HUES48 (cell line): ENCODE measurements around the gene GABRR1.

Experiments used
- H3K27ac ChIP-seq: one replicate; pipeline ENCODE4 v1.7.0; 2013; ENCODE audit warnings: low read depth, low read length, inconsistent platforms
- H3K27me3 ChIP-seq: 2 replicates; pipeline ENCODE4 v1.6.1; 2013; ENCODE audit warnings: mild to moderate bottlenecking, low read length; ENCODE audit not compliant: control insufficient read depth, insufficient read depth
- H3K36me3 ChIP-seq: 2 replicates; pipeline ENCODE4 v1.6.1; 2013; ENCODE audit warnings: low read length; ENCODE audit not compliant: control insufficient read depth, insufficient read depth
- H3K4me1 ChIP-seq: 2 replicates; pipeline ENCODE4 v1.6.1; 2013; ENCODE audit warnings: mild to moderate bottlenecking, low read length; ENCODE audit not compliant: control insufficient read depth, insufficient read depth
- H3K4me3 ChIP-seq: 2 replicates; pipeline ENCODE4 v1.5.1; 2013; ENCODE audit warnings: mild to moderate bottlenecking, low read depth, low read length
- H3K9ac ChIP-seq: 2 replicates; pipeline ENCODE4 v1.6.1; 2013; ENCODE audit warnings: mild to moderate bottlenecking, low read depth, low read length, moderate library complexity
- H3K9me3 ChIP-seq: 2 replicates; pipeline ENCODE4 v1.6.1; 2013; ENCODE audit warnings: low read length; ENCODE audit not compliant: control insufficient read depth, insufficient read depth

The GABRR1 gene

DNA sequence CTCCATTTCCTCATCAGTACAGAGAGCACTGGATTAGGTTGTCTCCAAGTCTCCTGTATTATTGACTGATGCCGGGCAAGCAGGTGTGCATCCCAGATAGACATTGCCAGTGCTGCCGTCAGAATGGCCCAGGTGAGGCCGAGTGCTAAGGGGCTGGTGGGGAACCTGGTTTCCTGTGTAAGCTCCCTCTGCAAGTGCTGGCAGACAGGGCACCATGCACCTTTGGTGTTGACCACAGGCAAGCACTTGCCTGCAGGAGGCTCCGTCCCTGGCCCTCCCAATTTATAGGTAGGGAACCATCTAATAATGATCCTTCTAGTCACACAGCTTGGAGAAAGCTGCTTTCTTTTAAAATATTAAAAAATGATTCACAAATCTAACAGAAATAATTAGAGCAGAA is 747 bp downstream of the GABRR1 start:
- no peak overlapping the region for H3K9ac ChIP-seq
- H3K27ac ChIP-seq = no peak overlapping the region
- H3K36me3 ChIP-seq = no peaks in the 10 kb centered on the region
- peaks cover 26% of the 10 kb centered on the region for H3K4me1 ChIP-seq
- H3K9me3 ChIP-seq = no peaks in the 10 kb centered on the region
- no peak overlapping the region for H3K4me3 ChIP-seq
- peaks cover 1% of the 10 kb centered on the region; the same call in 1 of the 2 replicates for H3K27me3 ChIP-seq

DNA sequence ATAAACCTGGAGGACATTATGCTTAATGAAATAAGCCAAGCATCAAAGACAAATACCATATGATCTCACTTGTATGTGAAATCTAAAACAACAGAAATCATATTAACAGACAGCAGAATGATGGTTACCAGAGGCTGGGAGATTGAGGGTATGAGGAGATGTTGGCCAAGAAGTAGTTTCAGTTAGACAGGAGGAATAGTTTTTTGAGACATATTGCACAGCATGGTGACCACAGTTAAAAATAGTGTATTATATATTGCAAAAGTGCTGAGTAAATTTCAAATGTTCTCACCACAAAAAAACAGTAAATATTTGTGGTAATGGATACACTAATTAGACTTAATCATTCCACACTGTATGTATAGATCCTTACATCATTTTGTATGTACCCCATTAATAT is 1.8 kb downstream of the GABRR1 start:
- no peaks in the 10 kb centered on the region for H3K9me3 ChIP-seq
- H3K4me3 ChIP-seq = no peak overlapping the region
- H3K4me1 ChIP-seq = peaks cover 32% of the 10 kb centered on the region
- H3K9ac ChIP-seq = no peak overlapping the region
- no peak overlapping the region for H3K27ac ChIP-seq
- no peaks in the 10 kb centered on the region for H3K36me3 ChIP-seq
- peaks cover 5% of the 10 kb centered on the region; the same call in 1 of the 2 replicates for H3K27me3 ChIP-seq

DNA sequence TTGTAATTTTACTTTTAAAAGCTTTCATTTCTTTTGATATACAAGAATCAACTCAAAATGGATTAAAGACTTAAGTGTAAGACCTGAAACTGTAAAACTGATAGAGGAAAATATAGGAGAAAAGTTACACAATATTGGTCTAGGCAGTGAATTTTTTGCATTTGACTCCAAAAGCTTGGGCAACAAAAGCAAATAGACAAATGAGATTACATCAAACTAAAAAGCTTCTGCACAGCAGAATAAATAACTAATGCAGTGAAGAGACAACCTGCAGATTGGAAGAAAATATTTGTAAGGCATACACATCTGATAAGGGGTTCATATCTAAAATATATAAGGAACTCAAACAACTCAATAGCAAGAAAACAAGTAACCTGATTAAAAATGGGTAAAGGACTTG is 3.0 kb downstream of the GABRR1 start:
- H3K4me3 ChIP-seq = no peak overlapping the region
- H3K4me1 ChIP-seq = peaks cover 32% of the 10 kb centered on the region
- H3K36me3 ChIP-seq = no peaks in the 10 kb centered on the region
- H3K27me3 ChIP-seq = peaks cover 5% of the 10 kb centered on the region; the same call in 1 of the 2 replicates
- H3K9me3 ChIP-seq = no peaks in the 10 kb centered on the region
- H3K27ac ChIP-seq = no peak overlapping the region
- H3K9ac ChIP-seq = no peak overlapping the region

DNA sequence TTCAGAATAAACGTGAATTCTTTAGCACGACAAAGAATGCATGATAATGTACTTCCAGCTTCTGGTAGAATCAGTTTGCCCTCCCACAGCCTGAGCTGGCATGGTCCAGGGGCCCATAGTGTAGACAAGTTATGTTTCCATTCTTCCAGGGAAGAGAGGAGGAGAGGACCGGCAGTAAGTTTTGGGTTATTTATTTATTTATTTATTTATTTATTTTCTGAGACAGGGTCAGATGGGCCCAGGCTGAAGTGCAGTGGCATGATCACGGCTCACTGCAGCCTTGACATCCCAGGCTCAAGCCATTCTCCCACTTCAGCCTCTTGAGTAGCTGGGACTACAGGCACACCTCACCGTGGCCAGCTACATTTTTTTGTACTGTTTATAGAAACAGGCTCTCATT is 4.7 kb downstream of the GABRR1 start:
- peaks cover 5% of the 10 kb centered on the region; the same call in 1 of the 2 replicates for H3K27me3 ChIP-seq
- H3K4me1 ChIP-seq = peaks cover 29% of the 10 kb centered on the region
- H3K27ac ChIP-seq = no peak overlapping the region
- no peak overlapping the region for H3K4me3 ChIP-seq
- H3K9ac ChIP-seq = no peak overlapping the region
- H3K36me3 ChIP-seq = no peaks in the 10 kb centered on the region
- no peaks in the 10 kb centered on the region for H3K9me3 ChIP-seq

DNA sequence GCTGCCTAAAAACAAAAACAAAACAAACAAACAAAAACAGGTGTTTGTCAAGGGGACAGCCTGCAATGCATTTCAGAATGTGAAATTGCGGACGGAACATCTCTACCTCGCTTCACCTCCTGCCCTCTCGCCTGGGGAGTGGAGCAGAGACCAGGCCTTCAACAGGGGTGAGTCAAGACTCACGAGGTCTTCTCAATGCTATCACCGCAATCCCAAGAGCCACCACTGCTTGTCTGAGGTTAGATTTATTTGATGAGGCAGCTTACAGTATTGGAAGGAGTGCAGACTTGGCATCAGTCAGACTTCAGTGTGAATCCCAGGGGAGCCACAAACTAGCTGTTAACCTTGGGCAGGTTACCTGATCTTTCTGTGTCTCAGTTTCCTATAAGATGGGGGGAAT is 7.7 kb downstream of the GABRR1 start:
- Histone ChIP-seq H3K36me3 (no peaks in the 10 kb centered on the region), H3K27ac (no peak overlapping the region), H3K27me3 (peaks cover 5% of the 10 kb centered on the region; the same call in 1 of the 2 replicates), H3K9ac (no peak overlapping the region), H3K9me3 (no peaks in the 10 kb centered on the region), H3K4me1 (peaks cover 22% of the 10 kb centered on the region), H3K4me3 (no peak overlapping the region)

DNA sequence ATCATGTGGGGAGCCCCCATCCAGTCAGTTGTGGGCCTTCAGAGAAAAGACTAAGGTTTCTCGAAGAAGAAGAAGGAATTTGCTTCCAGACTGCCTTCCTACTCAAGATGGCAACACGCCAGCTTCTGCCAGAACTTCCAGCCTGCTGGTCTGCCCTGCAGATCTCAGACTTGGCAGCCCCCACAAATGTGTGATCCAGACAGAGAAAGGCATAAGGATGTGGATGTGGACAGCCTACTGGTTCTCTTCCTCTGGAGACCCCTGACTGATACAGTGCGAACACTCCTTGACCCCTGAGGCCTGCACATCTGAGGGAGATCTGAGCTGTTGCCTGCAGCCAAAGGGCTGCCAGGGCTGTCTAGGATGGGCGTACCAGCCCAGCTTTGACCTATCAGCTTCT is 8.6 kb downstream of the GABRR1 start:
- H3K36me3 ChIP-seq = no peaks in the 10 kb centered on the region
- no peaks in the 10 kb centered on the region for H3K9me3 ChIP-seq
- H3K27ac ChIP-seq = no peak overlapping the region
- no peak overlapping the region for H3K4me3 ChIP-seq
- H3K4me1 ChIP-seq = peaks cover 22% of the 10 kb centered on the region
- no peak overlapping the region for H3K9ac ChIP-seq
- H3K27me3 ChIP-seq = peaks cover 5% of the 10 kb centered on the region; the same call in 1 of the 2 replicates

DNA sequence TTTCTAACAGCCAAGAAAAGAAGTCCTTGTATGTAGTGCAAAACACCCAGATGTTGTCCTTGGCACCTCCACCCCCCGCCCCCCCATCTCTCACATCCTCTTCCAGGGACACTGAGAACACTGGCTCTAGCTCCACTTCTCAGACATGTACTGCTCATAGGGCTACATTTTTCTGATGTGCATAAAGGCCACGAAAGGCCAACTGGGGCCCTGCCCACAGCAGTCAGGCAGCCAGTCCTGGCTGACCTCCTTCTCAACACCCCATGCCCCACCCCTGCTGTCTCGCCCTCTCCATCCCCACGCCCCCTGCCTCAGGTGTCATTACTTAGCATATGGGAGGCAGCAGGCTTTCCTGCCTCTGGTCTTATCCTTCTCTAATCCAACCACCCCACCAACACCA is 11.3 kb downstream of the GABRR1 start:
- no peaks in the 10 kb centered on the region for H3K27me3 ChIP-seq
- H3K4me1 ChIP-seq = no peaks in the 10 kb centered on the region
- H3K27ac ChIP-seq = no peak overlapping the region
- no peaks in the 10 kb centered on the region for H3K36me3 ChIP-seq
- no peak overlapping the region for H3K4me3 ChIP-seq
- no peak overlapping the region for H3K9ac ChIP-seq
- H3K9me3 ChIP-seq = no peaks in the 10 kb centered on the region

DNA sequence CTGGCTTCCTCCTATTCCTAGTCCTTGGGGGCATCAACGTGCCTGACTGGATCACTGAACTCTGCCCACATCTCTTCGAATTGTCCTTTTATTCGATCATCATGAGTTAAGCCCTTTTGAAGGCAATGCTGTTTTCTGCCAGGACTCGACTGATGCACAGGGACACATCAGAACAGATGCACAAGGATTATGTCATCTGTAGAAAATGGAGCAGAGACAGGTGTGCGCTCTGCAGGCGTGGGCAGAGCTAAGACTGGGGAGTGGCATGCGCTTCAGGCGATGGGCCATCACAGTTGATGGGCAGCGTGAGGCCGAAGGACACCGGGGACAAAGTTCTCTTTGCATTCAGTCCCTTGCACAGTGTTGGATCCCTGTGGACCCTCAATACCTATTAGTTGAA is 13.1 kb downstream of the GABRR1 start:
- no peaks in the 10 kb centered on the region for H3K9me3 ChIP-seq
- no peak overlapping the region for H3K27ac ChIP-seq
- H3K4me3 ChIP-seq = no peak overlapping the region
- no peak overlapping the region for H3K9ac ChIP-seq
- H3K27me3 ChIP-seq = no peaks in the 10 kb centered on the region
- H3K4me1 ChIP-seq = no peaks in the 10 kb centered on the region
- H3K36me3 ChIP-seq = no peaks in the 10 kb centered on the region

DNA sequence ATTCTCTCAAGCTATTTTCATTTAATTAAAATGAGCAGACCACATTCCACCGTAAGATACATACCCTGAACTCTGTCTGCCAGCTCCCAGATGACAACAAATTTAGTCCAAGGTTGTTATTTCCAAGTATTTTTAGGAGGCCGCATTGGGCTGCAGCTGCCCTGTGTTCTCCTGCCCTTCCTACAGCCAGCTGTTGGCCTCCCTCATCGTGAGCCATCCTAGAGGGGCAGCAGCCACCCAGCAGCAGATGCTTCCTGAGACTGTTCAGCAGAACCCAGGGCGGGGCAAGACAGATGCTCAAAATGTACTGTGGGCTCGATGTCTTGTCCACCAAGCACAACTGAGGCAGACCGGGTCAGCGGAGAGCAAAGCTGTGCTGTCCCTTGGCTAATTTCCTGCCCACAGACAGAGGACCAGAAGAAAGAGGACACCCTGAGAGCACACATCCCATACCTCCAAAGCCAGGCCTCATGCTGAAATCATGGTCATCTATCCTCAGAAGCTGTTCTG is 16.4 kb downstream of the GABRR1 start:
- Histone ChIP-seq H3K9me3 (no peaks in the 10 kb centered on the region), H3K27me3 (no peaks in the 10 kb centered on the region), H3K4me1 (0 out of 2 replicates have a peak, but pooled peaks cover 2% of the 10 kb centered on the region), H3K9ac (no peak overlapping the region), H3K27ac (no peak overlapping the region), H3K36me3 (no peaks in the 10 kb centered on the region), H3K4me3 (no peak overlapping the region)

DNA sequence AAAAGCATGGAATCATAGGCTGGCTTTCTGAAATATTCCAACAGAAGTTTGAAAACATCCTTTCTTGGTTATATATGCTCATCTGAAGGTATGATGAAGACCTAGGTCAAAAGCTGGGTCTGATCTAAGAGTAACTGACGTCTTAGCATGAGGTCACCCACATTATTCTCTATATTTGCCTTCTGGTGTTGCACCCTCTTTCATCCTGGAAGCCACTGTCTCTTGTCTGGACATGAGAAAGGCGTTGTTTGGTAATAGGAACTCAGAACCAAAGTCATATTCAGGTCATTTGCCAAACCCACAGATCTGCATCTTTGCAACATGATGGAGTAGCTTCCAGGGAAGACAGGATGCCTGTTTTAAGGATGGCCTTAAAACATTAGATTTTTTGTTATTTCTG is 17.6 kb downstream of the GABRR1 start:
- Histone ChIP-seq H3K27ac (no peak overlapping the region), H3K36me3 (no peaks in the 10 kb centered on the region), H3K4me3 (no peak overlapping the region), H3K9ac (no peak overlapping the region), H3K9me3 (no peaks in the 10 kb centered on the region), H3K4me1 (0 out of 2 replicates have a peak, but pooled peaks cover 2% of the 10 kb centered on the region), H3K27me3 (no peaks in the 10 kb centered on the region)

DNA sequence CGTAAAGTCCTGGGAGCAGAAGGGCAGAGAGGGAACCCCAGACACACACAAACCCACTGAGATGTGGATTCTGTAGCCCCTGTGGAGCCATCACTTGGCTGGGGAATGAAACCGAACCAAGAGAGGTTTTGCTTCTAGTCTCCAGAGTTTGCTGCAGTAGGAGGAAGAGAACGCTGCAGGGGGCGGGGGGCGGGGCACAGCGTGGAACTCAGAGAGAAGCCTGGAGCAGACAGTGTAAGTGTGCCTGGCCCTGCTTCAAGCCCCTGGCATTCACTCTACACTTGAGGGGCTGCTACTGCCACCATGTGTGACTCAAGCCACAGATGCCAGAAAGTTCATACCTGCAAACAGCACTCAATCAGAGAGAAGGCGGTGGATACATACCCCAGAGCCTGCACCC is 18.9 kb downstream of the GABRR1 start:
- Histone ChIP-seq H3K36me3 (no peaks in the 10 kb centered on the region), H3K4me1 (0 out of 2 replicates have a peak, but pooled peaks cover 2% of the 10 kb centered on the region), H3K9ac (no peak overlapping the region), H3K27me3 (no peaks in the 10 kb centered on the region), H3K9me3 (no peaks in the 10 kb centered on the region), H3K27ac (no peak overlapping the region), H3K4me3 (no peak overlapping the region)
